Left cardiac atrium (tissue), 4 donors: ENCODE results near the gene MYH9. TPM values are rescaled to one million over a fixed set of nuclear protein-coding genes. Genes with fewer than 3 reads are reported as not detected.

Experiments
- ATAC-seq, 2 donors: fragments of 200-7000 bp; cut with Tn5 transposase; one replicate each; pipeline ENCODE4 v1.9.1; 2020; ENCODE audit warnings: mild to moderate bottlenecking in 2 of 2, moderate library complexity in 2 of 2
- DNase-seq: peaks from one replicate; pipeline ENCODE4 v3.0.0-alpha.2; 2020
- intact Hi-C, 2 donors: fragments of 100-400 bp; cut with DNase I; formaldehyde crosslinking; loops; one replicate each; pipeline versions ENCODE4 v1.14.1 to v1.15.1; 2022 to 2023
- total RNA-seq, 2 donors: library from RNA; stranded (reverse); fragmentation: NEBNext Ultra II Directional; extraction: Animal tissue kit (Norgen Biotek cat#: 25700); gene quantifications; one replicate each; pipeline ENCODE4 v1.2.1, GENCODE V29; 2021
- donor health status: DM: no; HTN: yes; CAD: no.
- donor health status: DM: no; HTN: yes; CAD: no; lungs with severe emphysema.
- donor health status: DM: yes; HTN: yes; CAD: no.
- donor health status: Dilated cardiomyopathy.

The MYH9 gene
- total RNA-seq, 2 donors from 2014 or later = 225 to 367 TPM

DNA sequence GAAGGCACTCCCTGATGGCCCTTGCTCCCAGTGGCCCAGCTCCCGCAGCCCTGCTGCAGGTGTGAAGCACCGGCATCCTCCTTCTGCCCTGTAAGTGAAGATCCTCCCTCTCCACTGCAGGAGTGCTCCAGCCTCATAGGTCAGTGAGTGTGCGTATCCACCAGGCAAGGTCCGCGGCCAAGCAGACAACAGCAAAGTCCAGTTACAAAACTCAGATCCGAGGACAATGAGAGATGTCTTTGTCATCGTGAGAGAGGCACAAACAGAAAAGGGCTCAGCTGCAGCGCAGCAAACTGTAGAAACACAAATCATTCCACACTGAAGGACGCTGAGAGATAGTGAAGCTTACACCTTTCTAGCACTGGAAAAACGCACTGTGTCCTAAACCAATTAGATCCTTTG lies 46.1 kb downstream of the MYH9 start:
- DNase-seq (no peak), ATAC-seq (no peak)
- intact Hi-C loops = no loop called here

DNA sequence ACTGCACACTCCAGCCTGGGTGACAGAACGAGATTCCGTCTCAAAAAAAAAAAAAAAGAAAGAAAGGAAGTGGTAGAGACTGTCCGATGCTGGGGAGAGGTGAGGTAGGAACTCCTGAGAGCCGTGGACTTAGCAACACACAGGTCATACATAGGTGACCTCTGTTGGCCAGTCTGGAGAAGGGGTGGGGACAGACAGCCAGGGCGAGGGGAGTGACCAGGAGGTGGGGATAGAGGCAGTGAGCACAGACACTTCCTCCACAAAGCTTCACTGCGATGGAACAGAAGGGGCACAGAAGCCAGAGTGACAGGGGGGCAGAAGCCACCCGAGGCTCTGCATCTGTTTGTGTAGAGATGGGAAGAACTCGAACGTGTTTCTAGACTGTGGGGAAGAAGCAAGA lies 47.1 kb downstream of the MYH9 start:
- ATAC-seq (peak in 1 of 2 donors; percentile 4), DNase-seq (no peak)
- intact Hi-C loops = no loop called here

DNA sequence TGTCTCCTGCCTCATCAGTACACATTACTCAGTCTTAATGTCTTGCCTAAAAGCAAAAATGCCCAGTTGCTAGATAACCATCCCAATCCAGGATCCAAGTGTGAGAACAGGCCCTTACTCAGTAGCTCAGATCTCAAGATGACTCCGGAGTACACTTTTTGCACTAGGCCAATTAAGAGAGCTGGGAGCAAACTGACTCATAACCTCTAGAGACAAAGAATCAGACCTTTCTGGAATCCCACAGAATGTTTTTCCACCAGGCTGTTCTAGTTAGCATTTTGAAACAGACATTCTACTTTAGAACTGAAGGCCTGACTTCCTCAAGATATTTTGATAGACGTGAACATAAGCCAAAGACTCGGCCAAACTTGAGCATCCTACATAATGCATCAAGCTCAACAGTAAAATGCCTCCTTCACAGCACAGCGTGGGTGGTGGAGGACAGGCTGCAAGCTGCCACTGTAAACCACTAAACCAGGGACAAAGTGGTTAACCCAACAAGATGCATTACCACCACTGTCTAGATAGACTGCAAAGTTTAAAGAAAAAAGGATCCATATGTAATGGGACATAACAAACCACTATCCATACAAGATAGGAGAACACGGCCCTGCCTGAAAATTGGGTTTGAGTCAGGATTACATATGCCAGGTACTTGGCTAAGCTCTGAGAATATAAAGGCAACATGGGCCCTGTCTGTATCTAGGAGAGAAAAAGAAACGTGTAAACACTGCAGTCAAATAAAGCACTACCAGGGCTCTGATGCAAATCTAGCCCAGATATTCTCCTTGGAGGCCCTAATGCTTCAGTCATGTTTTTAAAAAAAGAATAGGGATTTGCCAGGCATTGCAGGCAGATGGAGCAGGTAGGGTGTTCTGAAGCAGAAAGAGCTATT lies 48.3 kb downstream of the MYH9 start:
- DNase-seq (no peak), ATAC-seq (peak in 1 of 2 donors; percentile 14)

DNA sequence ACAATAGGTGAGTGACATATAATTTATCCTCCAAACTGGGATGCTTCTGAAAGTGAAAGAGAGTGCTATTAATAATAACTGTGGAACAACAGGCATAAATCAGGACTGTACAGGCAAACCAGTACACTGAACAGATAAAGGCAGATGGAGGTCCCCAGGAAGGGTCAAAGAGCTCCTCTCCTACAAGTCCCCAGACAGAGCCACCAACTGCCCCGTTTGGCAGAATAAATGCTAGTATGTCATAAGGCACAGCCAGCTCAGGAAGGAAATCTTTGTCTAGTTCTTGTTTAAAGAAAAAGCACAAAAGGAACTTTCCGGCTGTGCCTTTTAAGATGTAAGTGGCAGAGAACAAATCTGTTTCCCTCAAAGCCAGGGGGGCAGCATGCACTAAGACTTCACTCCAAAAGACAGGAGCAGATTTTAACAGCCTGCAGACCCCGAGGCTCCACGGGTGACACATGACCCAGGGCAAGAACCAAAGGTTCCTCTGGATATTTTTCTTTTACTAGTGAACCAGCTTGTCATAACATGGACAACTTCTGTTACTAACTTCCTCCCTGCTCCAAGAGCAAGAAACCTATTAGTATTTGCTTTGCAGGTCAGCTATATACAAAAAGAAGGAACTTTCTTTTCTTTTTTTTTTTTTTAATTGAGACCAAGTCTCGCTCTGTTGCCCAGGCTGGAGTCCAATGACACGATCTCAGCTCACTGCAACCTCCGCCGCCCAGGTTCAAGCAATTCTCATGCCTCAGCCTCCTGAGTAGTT lies 50.2 kb downstream of the MYH9 start:
- intact Hi-C loops = loop anchor here in 1 of 2 donors (5.0 kb wide), 1 partner anchor 50 kb away; the partner anchor contains the start of gene MYH9
- ATAC-seq (no peak), DNase-seq (no peak)

More for the DNA sequence above, 48.3 kb downstream of the MYH9 start:
- intact Hi-C loops = loop anchor here in 1 of 2 donors (5.0 kb wide), 1 partner anchor 48 kb away; the partner anchor contains the start of gene MYH9

DNA sequence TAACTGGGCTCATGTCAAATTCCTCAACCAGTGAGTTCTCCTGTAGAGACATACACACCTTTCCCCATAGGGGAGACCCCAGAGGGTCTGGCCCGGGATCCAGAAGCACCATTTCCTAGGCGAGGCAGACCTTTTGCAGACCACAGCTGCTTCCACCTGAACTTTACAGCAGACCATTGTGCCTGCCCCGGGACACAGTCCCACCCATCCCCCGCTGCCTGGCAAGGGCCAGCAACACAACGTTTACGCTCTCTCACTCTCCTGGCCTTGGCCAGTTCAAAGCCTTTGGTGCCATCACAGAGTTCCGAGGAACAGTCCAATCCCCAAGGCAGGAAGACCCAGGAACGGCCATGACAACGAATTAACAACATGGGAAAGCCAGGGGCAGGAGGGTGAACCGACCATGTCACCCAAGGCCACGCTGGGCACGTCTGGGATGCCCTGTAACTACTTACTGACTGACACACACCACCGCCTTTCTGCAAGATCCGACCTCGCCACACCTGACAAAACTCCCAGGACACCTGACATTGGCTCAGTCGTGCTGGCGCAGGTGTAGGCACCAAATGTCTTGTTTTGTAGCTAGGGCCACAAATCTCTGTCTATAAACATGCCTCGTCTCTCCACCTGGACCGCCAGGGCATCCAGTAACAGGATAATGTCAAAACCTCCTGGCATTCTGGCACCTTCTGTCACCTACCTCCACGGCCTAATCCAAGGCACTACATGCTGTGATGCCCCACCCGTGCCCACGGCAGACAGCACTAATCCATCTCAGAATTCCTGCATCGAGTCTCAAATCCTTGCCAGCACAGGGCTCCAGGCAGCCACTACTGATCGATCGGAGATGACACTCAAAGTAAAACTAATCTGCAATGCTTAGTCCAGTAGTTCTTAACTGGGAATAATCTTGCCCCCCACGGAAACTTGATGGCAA lies 51.3 kb downstream of the MYH9 start:
- ATAC-seq = no peak
- DNase-seq = no peak
- intact Hi-C loops = loop anchor here in 1 of 2 donors (5.0 kb wide), 1 partner anchor 51 kb away; the partner anchor contains the start of gene MYH9

DNA sequence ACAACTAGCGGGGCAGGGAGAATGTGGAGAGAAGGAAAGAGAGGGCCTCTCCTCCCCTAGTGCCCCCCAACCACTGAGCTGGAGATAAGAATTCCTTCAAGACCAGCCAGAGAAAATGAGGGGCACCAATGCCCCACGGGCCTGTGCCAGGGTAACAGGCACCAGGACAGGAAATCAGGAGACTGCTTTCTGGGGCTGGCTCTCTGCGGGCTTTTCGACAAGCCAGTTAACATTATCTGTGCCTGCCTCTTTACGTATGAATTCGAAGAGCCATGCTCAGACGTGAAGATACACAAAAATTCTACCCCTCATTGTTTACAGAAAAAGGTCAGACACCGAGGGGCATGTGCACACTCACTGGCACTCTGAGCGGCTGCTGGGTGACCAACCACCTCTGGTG lies 52.1 kb downstream of the MYH9 start:
- ATAC-seq = no peak
- intact Hi-C loops = loop anchor here in 1 of 2 donors (5.0 kb wide), 1 partner anchor 52 kb away; the partner anchor contains the start of gene MYH9

DNA sequence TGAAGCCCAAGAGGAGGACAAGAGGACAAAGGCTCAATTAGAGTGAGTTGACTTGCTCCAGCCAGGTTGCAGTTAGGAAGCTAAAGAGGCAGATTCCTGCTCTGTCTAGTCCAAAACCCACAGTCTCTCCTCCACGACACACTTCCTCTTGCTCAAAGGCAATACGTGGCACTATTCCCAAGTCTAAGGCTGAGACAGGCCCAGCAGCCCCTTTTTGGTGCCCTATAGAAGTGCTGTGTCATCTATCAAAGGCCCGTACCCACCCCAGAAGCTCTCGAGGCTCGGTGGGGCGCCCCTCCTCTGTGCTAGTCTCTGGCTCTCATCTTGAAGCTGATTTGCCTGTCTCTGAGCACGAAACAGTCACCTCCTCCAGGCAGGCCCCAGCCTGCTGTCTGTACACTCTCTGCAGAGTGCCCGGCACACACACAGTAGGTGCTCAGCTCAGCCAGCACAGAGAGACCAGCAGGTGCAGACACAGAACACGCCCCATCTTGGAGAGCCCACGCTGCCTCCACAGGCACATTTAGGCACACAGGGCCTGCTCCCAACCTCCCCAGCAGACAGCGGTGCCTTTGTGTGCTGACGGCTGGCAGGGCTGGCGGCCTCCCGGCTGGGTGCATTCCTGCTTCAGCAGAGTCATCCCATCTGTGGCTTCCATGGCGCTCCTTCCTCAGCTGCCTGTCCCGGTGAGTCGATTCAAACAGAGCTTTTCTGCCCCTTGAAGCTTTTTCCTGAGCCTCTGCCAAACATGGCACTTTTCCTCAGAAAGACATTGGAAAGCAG lies 52.8 kb downstream of the MYH9 start:
- DNase-seq = no peak
- ATAC-seq = peak in 1 of 2 donors; percentile 0
- intact Hi-C loops = loop anchor here (5.0 kb wide), 2 partner anchors 32 to 52 kb away; partner anchors contain the start of gene MYH9 (in 2 of the 2)

More for the DNA sequence above, 52.1 kb downstream of the MYH9 start:
- DNase-seq = no peak

DNA sequence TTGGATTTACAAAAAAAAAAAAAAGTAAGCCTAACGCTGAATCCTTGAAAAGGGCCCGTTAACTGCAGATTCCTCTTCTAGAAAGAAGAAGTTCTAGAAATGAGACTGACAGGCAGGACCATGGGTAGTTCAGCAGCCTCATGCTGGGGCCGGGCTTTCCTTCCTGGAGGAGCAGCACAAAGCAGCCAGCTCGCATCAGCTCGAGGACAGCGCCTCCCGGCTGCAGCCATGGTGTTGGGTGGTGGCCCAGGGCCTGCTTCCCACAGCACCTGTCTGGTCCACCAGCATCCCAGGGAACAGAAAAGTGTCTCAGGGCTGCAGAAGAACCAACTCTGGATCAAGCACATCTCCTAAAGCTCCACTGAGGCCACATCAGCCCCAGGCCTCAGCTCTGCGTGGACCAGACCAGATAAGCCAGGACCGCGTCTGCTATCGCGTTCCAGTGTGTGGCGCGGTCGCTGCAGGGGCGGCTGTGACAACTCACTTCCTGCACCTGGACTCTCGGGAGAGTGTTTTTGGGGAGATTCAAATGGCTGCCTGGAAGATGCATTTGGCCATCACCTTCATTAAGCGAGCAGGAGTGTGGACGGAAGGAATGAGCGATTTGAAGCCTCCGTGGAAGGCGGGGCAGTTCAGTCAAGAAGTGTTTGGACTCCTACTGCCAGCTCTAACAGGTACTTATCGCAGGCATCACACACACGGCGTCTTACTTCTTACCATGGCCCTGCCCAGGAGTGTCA lies 53.5 kb downstream of the MYH9 start:
- intact Hi-C loops = loop anchor here (5.0 kb wide), 2 partner anchors 33 to 53 kb away; partner anchors contain the start of gene MYH9 (in 1 of the 2)
- DNase-seq = no peak
- no peak for ATAC-seq

DNA sequence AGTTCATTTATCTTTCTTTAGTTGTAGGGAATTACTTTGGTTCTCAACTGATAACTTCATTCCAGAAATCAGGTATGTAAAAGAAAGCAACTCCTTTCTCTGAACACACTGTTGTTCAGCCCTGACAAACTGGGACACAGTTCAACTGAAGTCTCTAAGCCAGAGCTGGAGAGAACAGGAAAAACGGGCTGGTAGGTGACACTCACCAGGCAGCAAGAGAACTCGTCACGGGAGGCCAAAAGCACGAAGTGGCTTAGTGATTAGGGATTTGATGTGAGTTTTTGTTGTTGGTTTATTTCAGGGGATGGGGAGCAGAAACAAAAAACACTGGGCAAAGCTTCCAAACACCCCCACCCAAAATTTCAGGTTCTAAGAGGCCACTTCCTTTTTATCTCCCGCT lies 54.1 kb downstream of the MYH9 start:
- no peak for DNase-seq

DNA sequence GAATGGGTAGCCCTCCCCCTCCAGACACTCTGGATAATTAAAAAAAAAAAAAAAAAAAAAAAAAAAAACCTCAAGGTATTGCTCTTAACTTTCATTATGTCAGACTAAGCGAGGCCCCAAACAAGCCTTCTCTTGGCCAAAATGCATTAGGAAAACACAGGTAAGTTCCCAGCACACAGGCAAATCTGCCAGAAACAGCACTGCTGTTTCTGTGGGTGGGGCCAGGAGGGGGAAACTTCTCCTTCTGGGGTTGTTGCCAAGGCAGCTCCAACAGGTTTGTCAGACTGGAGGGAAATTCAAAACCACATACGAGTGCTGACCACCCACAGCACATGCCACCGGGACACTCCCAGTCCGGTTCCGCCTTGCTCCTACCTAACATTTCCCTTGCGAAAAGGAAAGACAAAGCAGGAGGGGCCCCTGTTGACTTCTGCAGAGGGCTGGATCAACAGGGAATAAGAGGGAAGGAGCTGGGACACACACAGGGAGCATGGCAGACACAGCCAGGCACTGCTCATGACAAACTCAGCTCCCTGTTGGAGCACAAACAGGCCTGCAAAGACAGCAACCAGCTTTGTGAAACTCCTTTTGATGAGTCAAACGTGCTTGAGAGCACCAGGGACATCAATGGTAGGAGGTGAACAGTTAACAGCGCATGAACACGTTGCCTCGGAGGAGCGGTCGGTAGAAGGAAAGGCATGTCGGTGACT lies 55.0 kb downstream of the MYH9 start:
- ATAC-seq (no peak), DNase-seq (no peak)
- intact Hi-C loops = loop anchor here (5.0 kb wide), 2 partner anchors 35 to 55 kb away; partner anchors contain the start of gene MYH9 (in 1 of the 2)

More for the DNA sequence above, 54.1 kb downstream of the MYH9 start:
- intact Hi-C loops = loop anchor here (5.0 kb wide), 2 partner anchors 34 to 54 kb away; partner anchors contain the start of gene MYH9 (in 1 of the 2)
- no peak for ATAC-seq

DNA sequence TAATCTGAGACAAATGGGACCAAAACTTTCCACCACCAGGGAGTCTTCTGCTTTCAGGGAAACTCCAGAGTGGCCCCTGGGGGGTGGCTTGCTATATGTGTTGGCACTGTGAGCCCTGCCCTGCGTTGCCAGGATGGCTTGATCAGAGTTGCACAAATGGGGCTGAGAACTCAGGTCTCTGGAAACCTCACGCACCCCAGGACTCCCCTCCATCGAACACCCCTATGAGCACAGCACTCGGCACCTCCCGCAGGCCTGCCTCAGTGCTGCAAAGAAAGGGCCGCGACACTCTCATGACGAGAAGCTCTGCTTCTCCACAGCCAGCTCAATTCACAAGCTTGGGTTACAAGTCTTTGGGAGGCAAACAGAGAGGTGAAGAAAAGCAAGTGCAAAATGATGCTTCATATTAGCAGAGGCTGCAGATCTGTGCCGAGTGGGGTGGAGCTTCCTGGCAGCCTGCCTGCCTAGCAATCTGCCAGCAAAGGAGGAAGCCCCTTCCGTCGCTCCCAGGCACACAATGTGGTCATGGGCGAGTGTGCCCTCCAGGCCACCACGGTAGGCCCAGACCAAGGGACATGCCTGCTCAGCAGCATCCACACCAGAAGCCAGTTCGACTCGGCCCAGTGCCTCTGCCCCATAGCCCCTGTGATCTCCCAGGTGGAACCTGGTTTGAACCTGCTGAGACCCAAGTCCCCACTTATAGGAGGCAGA lies 55.7 kb downstream of the MYH9 start:
- intact Hi-C loops = loop anchor here (5.0 kb wide), 2 partner anchors 35 to 55 kb away; partner anchors contain the start of gene MYH9 (in 1 of the 2)
- ATAC-seq = peak; percentile 16 to 29
- DNase-seq = peak; percentile 85

DNA sequence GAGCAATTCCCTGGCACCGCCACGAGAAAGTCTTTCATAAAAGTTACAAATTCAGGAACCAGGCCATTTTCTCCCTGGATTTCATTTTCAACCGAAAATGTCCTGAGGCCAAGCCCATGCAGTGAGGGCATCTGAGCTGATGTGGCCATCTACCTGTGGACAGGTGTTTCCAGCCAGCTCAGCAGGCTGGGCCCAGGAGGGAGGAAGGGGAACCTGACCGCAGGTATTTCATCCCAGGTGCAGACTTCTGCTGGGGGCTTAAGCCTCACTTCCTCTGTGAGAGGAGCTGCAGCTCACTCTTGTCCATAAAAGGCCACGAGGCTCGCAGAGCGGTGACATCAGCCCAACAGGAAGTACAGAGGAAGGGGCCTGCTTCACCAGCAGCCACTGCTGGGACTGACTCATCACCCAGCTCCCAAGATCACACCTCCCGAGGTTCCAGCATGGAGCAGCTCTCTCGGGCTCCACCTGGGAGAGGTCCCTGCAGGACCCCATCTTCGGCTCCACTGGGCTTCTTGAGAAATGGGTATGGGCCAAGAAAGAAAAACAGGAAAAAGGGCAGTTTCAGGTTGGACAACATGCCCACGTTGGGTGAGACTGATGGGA lies 56.4 kb downstream of the MYH9 start:
- ATAC-seq = peak; percentile 45 to 67
- peak; percentile 88 for DNase-seq
- intact Hi-C loops = loop anchor here (5.0 kb wide), 2 partner anchors 36 to 56 kb away; partner anchors contain the start of gene MYH9 (in 1 of the 2)

DNA sequence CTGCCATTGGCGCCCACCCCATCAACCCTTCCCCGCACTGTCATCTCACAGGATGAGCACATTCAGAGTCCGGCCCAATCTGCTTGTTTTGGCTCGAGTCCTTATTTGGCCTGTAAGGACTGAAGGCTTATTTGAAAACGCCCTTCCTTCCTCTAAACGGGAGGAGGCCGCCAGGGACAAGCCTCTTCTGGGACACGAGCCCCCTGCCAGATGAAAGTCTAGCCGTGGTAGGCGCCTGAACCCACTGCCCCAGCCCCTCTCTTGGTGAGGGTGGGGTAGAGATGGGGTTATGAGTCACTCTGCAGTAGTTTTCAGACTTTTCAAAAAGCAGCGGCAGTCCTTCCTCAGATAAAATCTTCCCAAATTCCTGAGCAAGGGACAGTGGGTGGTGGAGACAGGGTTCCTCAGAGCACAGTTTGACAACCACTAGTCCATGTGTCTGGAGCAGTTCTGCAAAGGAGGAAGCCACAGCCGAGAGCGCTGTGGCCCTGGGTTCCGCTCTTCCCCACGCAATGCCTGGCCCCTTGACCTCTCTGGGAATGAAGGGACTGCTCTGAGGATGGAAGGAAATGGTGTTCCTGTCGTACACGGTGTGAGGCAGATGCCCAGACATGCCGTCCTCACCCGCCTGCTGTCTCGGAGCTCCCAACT lies 57.0 kb downstream of the MYH9 start:
- DNase-seq (peak; percentile 87), ATAC-seq (peak in 1 of 2 donors; percentile 31)
- intact Hi-C loops = loop anchor here (5.0 kb wide), 2 partner anchors 37 to 57 kb away; partner anchors contain the start of gene MYH9 (in 1 of the 2)

DNA sequence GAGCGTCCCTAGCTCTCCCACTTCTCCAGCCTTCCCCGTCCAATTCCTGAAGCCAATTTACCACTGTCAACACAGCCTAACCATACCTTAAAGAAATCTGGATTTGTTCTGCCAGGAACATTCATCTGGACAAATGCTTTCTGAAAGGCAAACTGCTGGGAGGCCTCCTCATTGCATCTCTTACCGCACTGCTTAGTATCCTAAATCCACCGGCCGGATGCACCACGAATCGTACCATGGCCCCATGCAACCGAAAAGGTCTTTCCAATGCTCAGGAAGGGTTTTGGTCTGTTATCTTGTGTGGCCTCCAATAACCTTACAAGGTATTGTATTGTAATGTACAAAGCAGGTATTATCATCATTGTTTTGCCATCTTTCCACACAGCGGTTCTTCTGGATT lies 57.6 kb downstream of the MYH9 start:
- ATAC-seq (no peak), DNase-seq (no peak)
- intact Hi-C loops = loop anchor here (5.0 kb wide), 2 partner anchors 37 to 57 kb away; partner anchors contain the start of gene MYH9 (in 1 of the 2)
